GM19238 (cell line): ENCODE data around the gene FAM32A.

Experiments used
- DNase-seq: peaks from one replicate; pipeline ENCODE4 v3.0.0; 2011; ENCODE audit warnings: low spot score; ENCODE audit not compliant: insufficient read length

The FAM32A gene

GRCh38 chr19:16201011-16201391 is 15.8 kb downstream of the FAM32A start:
- DNase-seq = no peak

- DNase-seq = no peak
Measured at GRCh38 chr19:16202320-16203255, 17.4 kb downstream of the FAM32A start.

GRCh38 chr19:16203256-16204004 is 18.2 kb downstream of the FAM32A start:
- DNase-seq = no peak

GRCh38 chr19:16204005-16204294 is 18.7 kb downstream of the FAM32A start:
- DNase-seq = no peak

- DNase-seq = no peak
Measured at GRCh38 chr19:16205205-16206045, 20.2 kb downstream of the FAM32A start.

- no peak for DNase-seq
Measured at GRCh38 chr19:16206046-16206605, 20.9 kb downstream of the FAM32A start.

GRCh38 chr19:16206637-16207036 is 21.4 kb downstream of the FAM32A start:
- DNase-seq = no peak

GRCh38 chr19:16207063-16207462 is 21.9 kb downstream of the FAM32A start:
- no peak for DNase-seq

GRCh38 chr19:16207490-16208025 is 22.3 kb downstream of the FAM32A start:
- DNase-seq = no peak

GRCh38 chr19:16208064-16208759 is 23.0 kb downstream of the FAM32A start:
- DNase-seq = no peak

- DNase-seq = no peak
Measured at GRCh38 chr19:16208847-16209665, 23.8 kb downstream of the FAM32A start.

- no peak for DNase-seq
Measured at GRCh38 chr19:16210168-16210567, 25.0 kb downstream of the FAM32A start.

GRCh38 chr19:16213076-16213475 is 27.9 kb downstream of the FAM32A start:
- no peak for DNase-seq

- DNase-seq = no peak
Measured at GRCh38 chr19:16216744-16217670, 31.8 kb downstream of the FAM32A start.

- DNase-seq = no peak
Measured at GRCh38 chr19:16217716-16218451, 32.7 kb downstream of the FAM32A start.

GRCh38 chr19:16218851-16219250 is 33.6 kb downstream of the FAM32A start:
- no peak for DNase-seq

- no peak for DNase-seq
Measured at GRCh38 chr19:16222806-16223205, 37.6 kb downstream of the FAM32A start.

- DNase-seq = no peak
Measured at GRCh38 chr19:16223746-16224145, 38.5 kb downstream of the FAM32A start.
